Ascending aorta (tissue), 2 donors: ENCODE measurements around the gene TM4SF1. TPM values are rescaled to one million over a fixed set of nuclear protein-coding genes. Genes with fewer than 3 reads are reported as not detected.
"Not testable (repeated sequence)": the region's sequence is repeated elsewhere in the genome, so short reads cannot be mapped to it uniquely, and the experiment has no call there.

Experiments
- DNase-seq, 2 donors: peaks; one replicate each; pipeline ENCODE4 v3.0.0-alpha.2; 2019; ENCODE audit warnings: low spot score in 2 of 2
- H3K27ac ChIP-seq, 2 donors: fragments of 200-600 bp; sonication (generic); one replicate each; pipeline ENCODE4 v1.5.1; 2016 to 2017; ENCODE audit warnings: mild to moderate bottlenecking in 1 of 2
- H3K27me3 ChIP-seq: fragments of 200-600 bp; sonication (generic); one replicate; pipeline ENCODE4 v1.5.1; 2017
- H3K36me3 ChIP-seq, 2 donors: fragments of 200-600 bp; sonication (generic); one replicate each; pipeline ENCODE4 v1.5.1; 2016
- H3K4me1 ChIP-seq, 2 donors: fragments of 200-600 bp; sonication (generic); one replicate each; pipeline ENCODE4 v1.5.1; 2016 to 2017; ENCODE audit warnings: mild to moderate bottlenecking in 1 of 2
- H3K4me3 ChIP-seq, 2 donors: fragments of 200-600 bp; sonication (generic); one replicate each; pipeline ENCODE4 v1.5.1; 2016 to 2017; ENCODE audit warnings: mild to moderate bottlenecking in 1 of 2
- H3K9me3 ChIP-seq, 2 donors: fragments of 200-600 bp; sonication (generic); one replicate each; pipeline ENCODE4 v1.5.1; 2016
- CTCF ChIP-seq, 3 experiments: fragments of 200-600 bp in 2 of 3; fragments of 450-650 bp in 1 of 3; sonication (generic) in 2 of 3; IDR thresholded peaks; one replicate each; pipeline ENCODE4 v1.5.1; 2016 to 2019; ENCODE audit warnings: antibody characterized with exemption in 3 of 3, mild to moderate bottlenecking in 1 of 3, moderate library complexity in 1 of 3
- intact Hi-C: fragments of 100-400 bp; cut with DNase I; formaldehyde crosslinking; loops from one replicate; pipeline ENCODE4 v1.15.1; 2023
- total RNA-seq: library from RNA; depleted of rRNA; stranded (reverse); fragments of >200 nt; gene quantifications from one replicate; pipeline ENCODE4 v1.1.0, GENCODE V29; 2016

TM4SF1 gene
- total RNA-seq, 1 donor from 2014 or later: 487 TPM

GRCh38 chr3:149384167-149384566 is 6.7 kb upstream of the TM4SF1 start:
- DNase-seq: no peak
- intact Hi-C loops: no loop called here
- Histone ChIP-seq H3K36me3 (no peaks in the 10 kb centered on the region), H3K9me3 (no peaks in the 10 kb centered on the region), H3K27ac (peak overlapping the region in 1 of 2 donors; percentile 68), H3K27me3 (no peaks in the 10 kb centered on the region), H3K4me1 (peaks cover 0 to 29% of the 10 kb centered on the region in 2 donors), H3K4me3 (no peak overlapping the region)
- TF ChIP-seq CTCF (IDR thresholded peaks at IDR 0.05): no peak

GRCh38 chr3:149383703-149384102 is 6.3 kb upstream of the TM4SF1 start:
- DNase-seq: no peak
- no peak overlapping the region for H3K27ac ChIP-seq
- peaks cover 2 to 29% of the 10 kb centered on the region in 2 donors for H3K4me1 ChIP-seq
- no peaks in the 10 kb centered on the region for H3K27me3 ChIP-seq
- intact Hi-C loops: no loop called here
- TF ChIP-seq CTCF (IDR thresholded peaks at IDR 0.05): no peak
- H3K4me3 ChIP-seq: no peak overlapping the region
- H3K9me3 ChIP-seq: no peaks in the 10 kb centered on the region
- no peaks in the 10 kb centered on the region for H3K36me3 ChIP-seq

GRCh38 chr3:149382518-149382917 is 5.1 kb upstream of the TM4SF1 start:
- Histone ChIP-seq H3K27ac (peak overlapping the region; percentile 16 to 48), H3K4me3 (no peak overlapping the region), H3K27me3 (no peaks in the 10 kb centered on the region), H3K36me3 (no peaks in the 10 kb centered on the region), H3K9me3 (no peaks in the 10 kb centered on the region), H3K4me1 (peaks cover 3 to 36% of the 10 kb centered on the region in 2 donors)
- no peak for TF ChIP-seq CTCF (IDR thresholded peaks at IDR 0.05)
- intact Hi-C loops: no loop called here
- DNase-seq: no peak

GRCh38 chr3:149382101-149382467 is 4.6 kb upstream of the TM4SF1 start:
- no peak for TF ChIP-seq CTCF (IDR thresholded peaks at IDR 0.05)
- Histone ChIP-seq H3K9me3 (no peaks in the 10 kb centered on the region), H3K36me3 (no peaks in the 10 kb centered on the region), H3K27ac (peak overlapping the region; percentile 16 to 48), H3K4me1 (peaks cover 3 to 32% of the 10 kb centered on the region in 2 donors), H3K27me3 (no peaks in the 10 kb centered on the region), H3K4me3 (no peak overlapping the region)
- intact Hi-C loops: no loop called here
- no peak for DNase-seq

- TF ChIP-seq CTCF (IDR thresholded peaks at IDR 0.05): no peak
- H3K27me3 ChIP-seq: no peaks in the 10 kb centered on the region
- no peak for DNase-seq
- no peak overlapping the region for H3K4me3 ChIP-seq
- H3K9me3 ChIP-seq: no peaks in the 10 kb centered on the region
- H3K27ac ChIP-seq: peak overlapping the region; percentile 16 to 22
- H3K4me1 ChIP-seq: peaks cover 3 to 25% of the 10 kb centered on the region in 2 donors
- intact Hi-C loops: no loop called here
- no peaks in the 10 kb centered on the region for H3K36me3 ChIP-seq
These were observed 4.0 kb upstream of the TM4SF1 start for GRCh38 chr3:149381173-149382100.

GRCh38 chr3:149380220-149380619 is 2.8 kb upstream of the TM4SF1 start:
- H3K9me3 ChIP-seq, DNase-seq, H3K27ac ChIP-seq, H3K27me3 ChIP-seq, intact Hi-C loops, H3K36me3 ChIP-seq, H3K4me3 ChIP-seq: not testable (repeated sequence)
- H3K4me1 ChIP-seq: peaks cover 7 to 21% of the 10 kb centered on the region in 2 donors
